Activated CD4-positive, CD25-positive, alpha-beta regulatory T cell treated with anti-CD3 and anti-CD28 coated beads, Interleukin-2, amount 50 U/mL, for 72 hours (primary cell): ENCODE results near the gene CD99L2.
A peak's percentile ranks its signal among the peaks of the same experiment; 100 is the strongest.

Experiments
- DNase-seq: peaks from one replicate; pipeline ENCODE4 v3.0.0; 2021

CD99L2 gene

GRCh38 chrX:150898343-150899190, at the start of gene CD99L2:
TSS of gene CD99L2 (minus strand) at chrX:150898668. CDS start at chrX:150898588, 80 bp downstream.
- DNase-seq, result peak; percentile 87

GRCh38 chrX:150944233-150944632, 45.8 kb upstream of the CD99L2 start:
- DNase-seq, result no peak

- DNase-seq, result no peak
Measured at GRCh38 chrX:150942942-150943594, 44.6 kb upstream of the CD99L2 start.

GRCh38 chrX:150941580-150941979, 43.1 kb upstream of the CD99L2 start:
- DNase-seq, result no peak

- DNase-seq, result no peak
Measured at GRCh38 chrX:150940844-150941495, 42.5 kb upstream of the CD99L2 start.

GRCh38 chrX:150936556-150936955, 38.1 kb upstream of the CD99L2 start:
- no peak for DNase-seq

GRCh38 chrX:150935467-150935866, 37.0 kb upstream of the CD99L2 start:
- no peak for DNase-seq

GRCh38 chrX:150934453-150934852, 36.0 kb upstream of the CD99L2 start:
- no peak for DNase-seq

GRCh38 chrX:150933945-150934350, 35.5 kb upstream of the CD99L2 start:
- no peak for DNase-seq

- DNase-seq, result no peak
Measured at GRCh38 chrX:150929058-150929457, 30.6 kb upstream of the CD99L2 start.

- DNase-seq, result no peak
Measured at GRCh38 chrX:150926791-150927190, 28.3 kb upstream of the CD99L2 start.

GRCh38 chrX:150926304-150926703, 27.8 kb upstream of the CD99L2 start:
- DNase-seq, result no peak

GRCh38 chrX:150919401-150919800, 20.9 kb upstream of the CD99L2 start:
- no peak for DNase-seq

- DNase-seq, result no peak
Measured at GRCh38 chrX:150913511-150913910, 15.0 kb upstream of the CD99L2 start.

GRCh38 chrX:150907474-150907873, 9.0 kb upstream of the CD99L2 start:
- no peak for DNase-seq

- no peak for DNase-seq
Measured at GRCh38 chrX:150906694-150907093, 8.2 kb upstream of the CD99L2 start.

- no peak for DNase-seq
Measured at GRCh38 chrX:150905293-150905692, 6.8 kb upstream of the CD99L2 start.

GRCh38 chrX:150903110-150903508, 4.6 kb upstream of the CD99L2 start:
- DNase-seq, result no peak

- DNase-seq, result no peak
Measured at GRCh38 chrX:150902434-150903109, 4.1 kb upstream of the CD99L2 start.

- DNase-seq, result peak; percentile 37
Measured at GRCh38 chrX:150899191-150899757, 806 bp upstream of the CD99L2 start.

GRCh38 chrX:150897421-150898320, 797 bp downstream of the CD99L2 start:
- DNase-seq, result peak; percentile 44

GRCh38 chrX:150896632-150897031, 1.8 kb downstream of the CD99L2 start:
- no peak for DNase-seq
